Measurements from ENCODE around the gene SOWAHC. TPM values are rescaled to one million over a fixed set of nuclear protein-coding genes. Genes with fewer than 3 reads are reported as not detected.

The SOWAHC gene
- total and polyA plus RNA-seq, 2 of the 13 experiments (the other 11 are each of a cell fraction or from before 2014, with no cell fraction given), result 21.2 to 22.5 TPM

GRCh38 chr2:109613081-109613921 is 863 bp upstream of the SOWAHC start (continued):
- TF ChIP-seq HDAC6 (IDR thresholded peaks at IDR 0.05; ENCODE audit: low read depth, low read length), result no peak
- TF ChIP-seq ZNF326 (CRISPR knock-in tag; IDR thresholded peaks at IDR 0.05; ENCODE audit: borderline replicate concordance), result no peak
- no peak for TF ChIP-seq GABPB1 (CRISPR knock-in tag; IDR thresholded peaks at IDR 0.05)
- TF ChIP-seq KDM6A (CRISPR knock-in tag; IDR thresholded peaks at IDR 0.05; ENCODE audit: low read depth), result no peak
- TF ChIP-seq XRCC5 (optimal IDR thresholded peaks at IDR 0.05; ENCODE audit: low read length), result peak; percentile 24
- 0 out of 2 replicates have a peak, but pooled peaks have one; percentile 15 for TF ChIP-seq ZNF138 (CRISPR knock-in tag; IDR thresholded peaks at IDR 0.05; ENCODE audit: low read depth)
- TF ChIP-seq ZNF333 (CRISPR knock-in tag; IDR thresholded peaks at IDR 0.05; ENCODE audit: borderline replicate concordance), result peak; percentile 19; the same call in 1 of the 2 replicates
- peak; percentile 56; the same call in 1 of the 2 replicates for TF ChIP-seq KDM5A (IDR thresholded peaks at IDR 0.05; ENCODE audit: borderline replicate concordance, low read length)
- TF ChIP-seq DMTF1 (CRISPR knock-in tag; IDR thresholded peaks at IDR 0.05), result peak; percentile 20; the same call in 1 of the 2 replicates
- TF ChIP-seq YY1 (IDR thresholded peaks at IDR 0.05; ENCODE audit: insufficient read depth, insufficient replicate concordance, low read depth, low read length), result peak; percentile 4
- no peak for TF ChIP-seq ZNF142 (CRISPR knock-in tag; IDR thresholded peaks at IDR 0.05)
- TF ChIP-seq DMAP1 (CRISPR knock-in tag; IDR thresholded peaks at IDR 0.05), result peak; percentile 34; the same call in 1 of the 2 replicates
- TF ChIP-seq RERE (CRISPR knock-in tag; IDR thresholded peaks at IDR 0.05; ENCODE audit: low read depth), result peak; percentile 7; the same call in 1 of the 2 replicates
- 0 out of 2 replicates have a peak, but pooled peaks have one; percentile 22 for TF ChIP-seq ZFAT (CRISPR knock-in tag; conservative IDR thresholded peaks at IDR 0.05)
- TF ChIP-seq TGIF2 (CRISPR knock-in tag; IDR thresholded peaks at IDR 0.05), result peak; percentile 22; the same call in 1 of the 2 replicates
